ENCODE results near the gene DPP6.
"Not testable (repeated sequence)": the region's sequence is repeated elsewhere in the genome, so short reads cannot be mapped to it uniquely, and the experiment has no call there.

DPP6 gene

DNA sequence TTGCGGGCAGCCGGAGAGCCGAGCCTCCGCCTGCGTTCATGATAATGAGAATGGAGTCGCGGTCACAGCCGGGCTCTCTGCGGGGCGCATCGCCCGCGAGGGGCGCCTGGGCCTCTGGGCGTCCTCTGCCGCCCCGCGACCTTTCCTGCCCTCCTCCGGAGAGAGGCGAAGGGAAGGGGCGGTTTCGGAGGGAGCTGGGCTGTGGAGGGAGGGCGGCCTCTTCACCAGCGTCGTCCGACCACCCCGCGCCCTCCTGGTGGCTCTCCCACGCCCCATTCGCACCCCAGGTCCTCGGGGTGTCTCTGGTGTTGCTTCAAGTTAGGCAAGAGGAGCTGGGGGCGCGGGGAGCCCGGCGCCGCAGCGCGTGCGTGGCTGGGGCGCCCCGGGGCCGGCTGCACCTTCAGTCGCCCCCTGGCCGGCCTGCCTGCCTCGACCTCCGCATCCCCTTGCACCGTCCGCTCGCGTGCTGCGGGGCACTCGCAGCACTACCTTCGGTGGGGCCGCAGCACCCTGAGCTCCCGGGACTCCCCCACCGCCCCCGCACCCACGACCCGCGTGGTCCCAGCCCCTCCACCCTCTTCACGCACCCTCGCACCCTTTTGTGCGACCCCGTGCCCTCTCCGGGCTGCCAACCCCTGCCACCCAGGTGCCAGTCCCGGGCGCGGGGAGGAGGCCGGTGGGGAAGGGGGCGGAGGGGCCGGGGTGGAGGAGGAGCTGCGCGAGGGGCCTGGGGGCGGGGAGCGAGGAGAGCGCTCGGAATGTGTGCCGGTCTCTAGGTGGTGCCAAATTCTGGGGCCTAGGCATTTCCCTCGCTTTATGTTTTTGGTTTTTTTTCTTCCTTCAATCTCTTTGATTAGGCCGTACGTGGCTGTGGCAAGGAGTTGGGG is at the start of gene DPP6:
DPP6 (plus strand) TSS at position 756 of the 887 bp plus-strand sequence.
- peak in 7 of 56 donors; percentile 5 to 48 (median 35) for DNase-seq

DNA sequence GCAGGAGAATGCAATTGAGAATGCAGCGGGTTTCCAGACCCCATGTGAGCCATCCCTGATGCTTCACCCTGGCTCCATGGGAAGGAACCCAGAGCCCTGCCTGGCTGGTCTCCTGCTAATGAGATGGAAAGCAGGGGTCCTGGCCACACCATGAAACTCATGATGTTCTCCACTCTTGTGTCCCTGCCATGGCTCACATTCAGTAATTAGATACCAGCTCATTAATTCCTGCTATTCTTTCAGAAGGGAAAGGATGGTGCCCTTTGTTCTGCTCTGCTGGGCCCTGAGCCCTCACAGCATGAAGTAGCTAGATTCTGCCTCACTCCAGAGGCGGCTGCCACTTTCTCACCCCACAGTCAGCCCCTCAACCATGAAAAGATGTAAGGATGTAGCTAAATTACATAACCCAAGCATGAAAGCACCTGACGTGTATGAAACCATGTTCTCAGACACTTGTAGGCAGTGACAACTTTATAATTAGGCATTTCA is 42.7 kb upstream of the DPP6 start:
- DNase-seq, result not testable (repeated sequence)

DNA sequence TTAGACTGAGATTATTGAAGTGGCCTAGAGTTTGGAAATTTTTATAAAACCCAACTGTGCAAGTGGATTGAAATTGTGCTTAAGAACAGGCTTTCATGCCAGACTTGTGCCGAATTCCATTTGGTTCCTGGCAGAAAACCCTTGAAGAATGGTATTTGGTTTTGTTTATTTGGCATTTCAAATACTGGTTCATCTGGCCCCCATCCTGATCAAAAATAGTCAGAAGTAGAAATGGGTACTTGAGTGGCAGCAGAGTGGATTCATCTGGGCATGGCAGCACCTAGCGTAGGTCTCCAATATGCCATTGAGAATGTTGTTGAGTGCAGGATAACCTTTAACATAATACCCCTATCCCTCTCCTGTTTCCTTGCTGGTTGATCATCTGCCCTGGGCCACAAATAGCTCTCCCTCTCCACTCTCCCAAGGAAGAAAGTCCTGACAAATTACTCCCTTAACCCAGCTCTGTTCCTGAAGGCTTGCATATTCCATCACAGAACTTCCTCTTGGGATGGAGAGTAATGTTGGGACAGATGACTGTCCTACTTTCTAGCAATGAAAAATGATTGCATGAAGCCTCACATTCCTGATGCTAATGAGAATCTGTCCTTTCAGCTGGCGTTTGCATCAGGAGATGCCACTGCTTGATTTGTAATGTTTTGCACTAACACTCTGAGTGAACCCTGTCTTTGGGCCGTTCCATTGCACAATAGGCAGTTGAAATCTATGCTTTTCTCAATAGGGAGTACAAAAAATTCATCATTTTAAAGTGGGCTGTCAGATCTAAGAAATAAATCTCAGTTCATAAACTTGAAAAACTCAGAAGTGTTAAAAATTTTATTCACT is 41.3 kb upstream of the DPP6 start:
- not testable (repeated sequence) for DNase-seq

GRCh38 chr7:154012800-154013199 is 39.4 kb upstream of the DPP6 start:
- DNase-seq, result not testable (repeated sequence)

- not testable (repeated sequence) for DNase-seq
Observed at GRCh38 chr7:154015636-154016035, 36.6 kb upstream of the DPP6 start.

- DNase-seq, result not testable (repeated sequence)
Observed at GRCh38 chr7:154018354-154018753, 33.8 kb upstream of the DPP6 start.

DNA sequence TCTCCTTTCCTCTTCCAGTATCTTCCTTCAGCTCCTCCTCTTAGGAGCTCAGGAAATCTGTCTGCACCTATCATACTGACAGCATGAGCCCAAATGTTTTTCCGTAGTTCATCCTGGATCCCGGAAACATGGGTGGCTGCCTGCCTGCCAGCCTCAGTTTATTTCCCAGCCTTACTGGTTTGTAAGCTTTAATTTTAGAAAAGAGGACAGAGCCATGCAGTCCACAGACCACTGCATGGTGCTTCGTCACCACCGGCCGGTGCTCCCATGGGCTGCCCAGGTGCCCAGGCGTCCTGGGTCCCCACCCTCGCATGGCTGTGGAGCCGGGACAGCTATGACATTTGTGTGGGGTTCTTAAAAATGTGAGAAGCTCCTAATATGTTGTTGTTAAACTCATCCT is 24.4 kb upstream of the DPP6 start:
- DNase-seq, result not testable (repeated sequence)

DNA sequence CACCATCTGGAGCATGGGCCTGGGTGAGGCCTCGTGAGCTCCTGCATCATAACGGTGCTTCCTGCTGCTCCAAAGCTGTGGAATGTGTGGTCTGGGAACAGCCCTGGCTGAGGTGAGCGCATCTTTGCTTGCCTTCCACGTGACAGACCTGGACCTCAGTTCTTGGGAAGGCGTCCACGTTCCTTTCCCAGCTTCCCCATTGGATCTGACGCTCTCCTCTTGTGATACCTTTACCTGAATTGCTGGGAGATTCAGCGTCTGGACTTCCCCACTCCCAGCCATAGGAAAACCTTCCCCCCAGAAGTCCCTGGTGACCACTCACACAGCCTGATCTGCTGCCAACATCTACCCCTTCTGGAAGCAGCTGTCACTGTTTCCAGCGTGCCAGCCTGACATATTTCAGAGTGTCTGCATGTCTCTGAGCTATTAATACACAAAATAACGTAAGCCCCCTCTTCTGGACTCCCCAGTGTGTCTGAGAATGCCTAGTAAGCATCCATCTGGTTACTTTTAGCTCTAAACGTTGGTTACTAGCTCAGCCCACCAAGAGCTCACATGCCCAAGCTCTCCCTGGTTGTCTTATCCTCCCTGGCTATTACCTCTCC is 21.6 kb upstream of the DPP6 start:
- DNase-seq, result not testable (repeated sequence)

DNA sequence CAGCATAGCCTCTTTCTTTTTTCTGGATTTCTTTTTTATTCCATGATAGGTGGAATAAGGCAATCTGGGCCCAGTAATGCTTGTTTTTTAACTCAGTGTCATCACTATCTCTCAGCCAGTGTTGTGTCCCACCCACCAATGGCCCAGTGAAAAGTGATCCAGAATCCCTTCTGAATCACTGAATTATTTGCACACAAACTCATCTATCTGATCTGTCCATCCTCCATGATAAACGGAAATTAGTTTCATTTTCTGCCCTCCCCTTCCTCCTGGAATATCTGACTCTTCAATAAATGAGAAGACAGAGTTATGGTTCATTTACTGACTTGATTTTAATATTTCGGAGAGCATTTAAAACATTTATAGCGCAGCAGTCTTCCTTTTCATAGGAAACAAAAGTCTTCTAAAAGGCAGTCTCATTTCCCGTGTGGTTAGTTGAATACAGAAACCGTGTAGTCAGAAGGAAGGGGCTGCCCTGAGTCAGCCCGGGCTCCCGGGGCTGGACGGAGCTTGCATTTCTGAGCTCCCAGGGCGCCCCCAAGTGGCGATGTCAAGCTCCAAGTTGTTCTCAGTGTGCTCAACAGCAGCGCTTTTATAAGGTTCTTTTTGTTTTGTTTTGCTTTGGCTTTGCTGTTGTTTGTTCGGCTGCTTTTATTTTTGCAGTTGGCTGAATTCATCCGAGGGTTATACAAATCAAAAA is 12.6 kb upstream of the DPP6 start:
- DNase-seq, result not testable (repeated sequence)

DNA sequence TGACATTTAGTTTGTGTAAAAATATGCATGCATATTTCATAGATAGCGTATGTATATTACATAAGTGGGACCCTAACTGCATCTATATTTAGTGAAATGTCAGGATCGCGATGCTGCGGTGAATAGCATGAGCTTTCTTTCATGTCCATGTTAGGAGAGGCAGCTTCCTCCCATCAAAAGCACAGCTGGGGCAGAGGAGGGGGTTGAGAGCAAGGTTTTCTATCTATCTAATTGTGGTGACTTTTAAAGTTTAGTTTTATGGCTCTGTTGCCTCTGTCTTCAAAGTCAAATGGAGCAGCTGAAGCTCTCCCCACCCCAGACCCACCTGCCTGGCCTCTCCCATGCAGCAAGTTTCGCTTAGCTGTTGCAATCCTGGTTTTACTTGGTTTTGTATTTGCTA is 1.8 kb upstream of the DPP6 start:
- not testable (repeated sequence) for DNase-seq

GRCh38 chr7:154051006-154051642 is 1.1 kb upstream of the DPP6 start:
- peak in 6 of 56 donors; percentile 9 to 45 (median 22) for DNase-seq

DNA sequence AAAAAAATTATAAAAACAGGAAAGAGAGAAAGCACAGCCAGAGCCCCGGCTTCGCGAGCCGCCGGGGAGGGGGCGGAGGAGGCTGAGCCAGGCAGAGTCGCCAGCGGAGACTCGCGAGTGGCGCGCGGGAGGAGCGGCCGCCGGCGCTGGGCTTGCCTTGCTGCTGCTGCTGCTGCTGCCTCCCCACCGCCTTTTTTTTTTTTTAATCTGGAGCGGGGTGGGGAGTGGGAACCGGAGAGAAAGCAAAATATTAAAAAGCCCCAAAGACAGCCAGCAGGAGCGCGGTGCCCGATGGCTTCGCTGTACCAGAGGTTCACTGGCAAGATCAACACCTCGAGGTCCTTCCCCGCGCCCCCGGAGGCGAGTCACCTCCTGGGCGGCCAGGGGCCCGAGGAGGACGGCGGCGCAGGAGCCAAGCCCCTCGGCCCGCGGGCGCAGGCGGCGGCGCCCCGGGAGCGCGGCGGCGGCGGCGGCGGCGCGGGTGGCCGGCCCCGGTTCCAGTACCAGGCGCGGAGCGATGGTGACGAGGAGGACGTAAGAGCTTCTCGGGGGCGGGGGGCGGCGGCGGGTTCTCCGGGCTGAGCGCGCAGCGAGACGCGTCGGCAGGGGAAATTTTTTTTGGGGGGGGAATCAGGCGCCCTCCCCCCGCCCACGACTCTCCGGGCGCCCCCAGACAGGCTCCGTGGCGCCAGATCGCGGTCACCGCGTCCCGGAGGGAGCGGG is 493 bp downstream of the DPP6 start:
- peak in 24 of 56 donors; percentile 13 to 59 (median 34) for DNase-seq

DNA sequence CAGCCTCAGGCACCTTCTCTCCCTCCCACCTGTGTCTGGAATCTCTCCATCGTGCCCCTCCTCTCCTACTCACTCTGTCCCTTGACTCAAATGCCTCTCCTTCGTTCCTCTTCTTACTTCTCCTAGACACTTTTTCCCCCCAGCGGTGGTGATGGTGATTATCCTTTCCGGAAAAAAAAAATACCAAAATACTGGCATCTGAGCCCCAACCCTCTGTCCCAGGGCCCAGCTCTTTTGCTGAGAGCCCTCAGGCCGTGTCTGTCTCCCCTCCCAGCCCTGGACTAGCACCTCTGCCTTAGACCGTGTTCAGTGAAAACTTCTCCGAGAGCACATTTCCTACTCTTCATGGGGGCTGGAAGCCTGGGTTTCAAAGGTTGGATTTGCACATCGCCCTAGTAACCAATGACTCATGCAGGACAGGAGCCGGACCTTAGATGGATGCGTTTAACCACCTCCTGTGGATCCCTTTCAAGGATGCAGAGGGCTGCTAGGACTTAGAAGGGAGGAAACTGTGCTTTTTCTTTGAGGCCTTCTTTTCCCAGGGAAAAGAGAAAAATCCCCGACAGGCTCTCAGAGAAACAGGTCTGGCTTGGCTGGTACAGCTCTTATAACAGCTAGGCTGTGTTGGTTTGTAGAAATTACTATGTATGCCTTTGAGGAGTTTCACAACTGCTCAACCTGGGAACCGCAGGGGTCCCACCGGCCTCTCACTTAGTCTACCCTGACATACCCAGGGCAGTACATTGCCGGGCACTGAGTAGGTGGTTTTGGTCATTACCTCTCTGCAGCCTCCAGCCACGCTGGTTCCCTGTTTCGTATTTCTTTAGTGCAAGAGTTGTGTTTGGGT is 1.5 kb downstream of the DPP6 start:
- DNase-seq, result not testable (repeated sequence)

DNA sequence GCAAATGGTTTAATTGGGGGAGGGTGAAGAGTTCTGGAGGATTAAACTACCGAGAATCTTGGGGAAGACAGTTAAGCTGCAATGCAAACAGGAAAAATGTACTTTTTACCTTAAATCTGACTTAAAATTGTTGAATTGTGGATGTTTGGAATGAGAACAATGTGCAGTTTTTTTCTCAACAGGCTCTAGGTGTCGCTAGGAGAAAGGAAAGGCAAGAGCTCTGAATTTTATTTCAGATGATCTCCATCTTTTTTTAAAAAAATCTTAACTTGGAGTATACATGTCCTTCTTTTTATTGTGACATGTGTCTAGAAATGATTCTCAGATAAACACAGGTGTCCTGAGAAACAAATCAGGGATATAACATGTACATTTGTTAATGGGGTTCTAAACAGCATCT is 2.5 kb downstream of the DPP6 start:
- DNase-seq, result not testable (repeated sequence)

- peak in 15 of 56 donors; percentile 1 to 47 (median 19) for DNase-seq
Observed at GRCh38 chr7:154055491-154056106, 3.4 kb downstream of the DPP6 start.

GRCh38 chr7:154058783-154059182 is 6.6 kb downstream of the DPP6 start:
- not testable (repeated sequence) for DNase-seq

GRCh38 chr7:154060551-154060950 is 8.4 kb downstream of the DPP6 start:
- DNase-seq, result not testable (repeated sequence)

DNA sequence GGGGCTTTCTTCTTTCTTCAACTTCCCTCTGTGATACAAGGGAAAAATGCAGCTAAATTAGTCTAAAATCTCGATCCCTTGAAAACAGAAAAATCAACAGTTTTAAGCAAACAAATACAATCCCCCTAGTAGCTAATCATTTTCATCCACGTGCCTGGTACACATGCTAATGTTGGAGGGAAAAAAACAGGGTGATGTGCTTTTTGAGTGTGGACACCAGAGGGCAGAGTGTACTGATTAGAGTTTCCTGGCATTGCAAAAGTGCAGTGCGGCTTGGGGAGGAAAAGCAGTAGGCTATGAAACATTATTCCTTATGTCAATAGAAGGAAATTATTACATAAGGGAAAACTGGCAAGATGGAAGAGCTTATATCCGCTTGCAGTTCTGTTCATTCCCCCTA is 19.6 kb downstream of the DPP6 start:
- DNase-seq, result peak in 38 of 56 donors; percentile 6 to 80 (median 43)
